GM13977 (cell line): ENCODE data around the gene SQOR.

Experiments used
- DNase-seq: peaks from one replicate; pipeline ENCODE4 v3.0.0; 2012; ENCODE audit warnings: low spot score
- in situ Hi-C: fragments of 300-500 bp; cut with MboI; formaldehyde crosslinking; loops from one replicate; pipeline ENCODE4 v1.12.0; 2022; ENCODE audit warnings: low sequenced_read_pairs, low pct_unique_long_range_greater_than_20kb, mixed read lengths, inconsistent platforms; ENCODE audit not compliant: unreplicated experiment
- TF ChIP-seq, protein P1 (sequence below): IDR thresholded peaks from 2 replicates; pipeline ENCODE4 v1.5.1; 2012; ENCODE audit warnings: mild to moderate bottlenecking, control low read depth; ENCODE audit not compliant: insufficient read depth; ENCODE audit errors: extremely low read depth, missing control alignments

The SQOR gene

DNA sequence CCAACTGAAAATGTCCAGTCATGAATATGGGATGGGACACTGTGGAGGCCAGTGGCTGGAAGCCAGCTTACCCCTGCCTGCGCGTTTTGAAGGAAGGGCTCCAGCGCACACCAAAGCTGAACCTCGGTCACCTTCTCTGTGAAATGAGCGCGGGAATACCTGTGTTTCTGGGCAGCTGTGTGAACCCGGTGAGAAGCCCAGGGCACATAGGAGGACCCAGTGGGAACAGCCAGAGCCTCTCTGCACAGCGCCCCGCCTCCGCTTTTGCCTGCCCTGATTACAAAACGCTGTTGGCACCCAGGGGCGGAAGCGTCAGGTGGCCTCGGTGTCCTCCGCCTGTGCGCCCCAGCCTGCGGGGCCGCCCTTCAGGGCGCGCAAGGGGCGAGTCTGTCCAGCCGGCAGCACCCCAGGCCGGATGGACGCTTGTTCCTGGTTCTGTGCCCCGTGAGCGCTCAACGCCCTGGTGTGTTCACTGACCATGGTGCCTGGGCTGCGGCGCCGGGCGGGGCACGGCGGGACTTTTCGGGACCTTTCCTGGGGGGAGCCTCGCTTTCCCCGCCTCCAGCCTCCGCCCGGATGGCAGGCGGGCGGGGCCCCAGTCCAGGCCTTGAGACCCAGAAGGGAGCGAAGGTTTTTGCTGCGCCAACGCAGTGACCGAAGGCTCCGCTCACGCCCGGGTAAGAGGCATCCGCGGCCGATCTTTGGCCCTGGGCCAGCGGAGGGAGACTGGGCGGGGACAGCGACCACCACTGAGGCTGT, at the start of gene SQOR:
Gene SQOR (plus strand): TSS at position 598 of the 759 bp plus-strand sequence. CDS start 23,895 bp downstream, outside the sequence.
- in situ Hi-C loops = no loop called here
- TF ChIP-seq, protein P1, sequence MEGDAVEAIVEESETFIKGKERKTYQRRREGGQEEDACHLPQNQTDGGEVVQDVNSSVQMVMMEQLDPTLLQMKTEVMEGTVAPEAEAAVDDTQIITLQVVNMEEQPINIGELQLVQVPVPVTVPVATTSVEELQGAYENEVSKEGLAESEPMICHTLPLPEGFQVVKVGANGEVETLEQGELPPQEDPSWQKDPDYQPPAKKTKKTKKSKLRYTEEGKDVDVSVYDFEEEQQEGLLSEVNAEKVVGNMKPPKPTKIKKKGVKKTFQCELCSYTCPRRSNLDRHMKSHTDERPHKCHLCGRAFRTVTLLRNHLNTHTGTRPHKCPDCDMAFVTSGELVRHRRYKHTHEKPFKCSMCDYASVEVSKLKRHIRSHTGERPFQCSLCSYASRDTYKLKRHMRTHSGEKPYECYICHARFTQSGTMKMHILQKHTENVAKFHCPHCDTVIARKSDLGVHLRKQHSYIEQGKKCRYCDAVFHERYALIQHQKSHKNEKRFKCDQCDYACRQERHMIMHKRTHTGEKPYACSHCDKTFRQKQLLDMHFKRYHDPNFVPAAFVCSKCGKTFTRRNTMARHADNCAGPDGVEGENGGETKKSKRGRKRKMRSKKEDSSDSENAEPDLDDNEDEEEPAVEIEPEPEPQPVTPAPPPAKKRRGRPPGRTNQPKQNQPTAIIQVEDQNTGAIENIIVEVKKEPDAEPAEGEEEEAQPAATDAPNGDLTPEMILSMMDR = no peak
- peak; percentile 78 for DNase-seq

- in situ Hi-C loops = no loop called here
- no peak for DNase-seq
- TF ChIP-seq, protein P1 = no peak
Measured at GRCh38 chr15:45585069-45585791, 49.6 kb upstream of the SQOR start.

- TF ChIP-seq, protein P1 = no peak
- in situ Hi-C loops = no loop called here
- no peak for DNase-seq
Measured at GRCh38 chr15:45586125-45586524, 48.7 kb upstream of the SQOR start.

GRCh38 chr15:45586601-45587094, 48.2 kb upstream of the SQOR start:
- in situ Hi-C loops = no loop called here
- peak; percentile 12 for DNase-seq
- TF ChIP-seq, protein P1 = no peak

DNA sequence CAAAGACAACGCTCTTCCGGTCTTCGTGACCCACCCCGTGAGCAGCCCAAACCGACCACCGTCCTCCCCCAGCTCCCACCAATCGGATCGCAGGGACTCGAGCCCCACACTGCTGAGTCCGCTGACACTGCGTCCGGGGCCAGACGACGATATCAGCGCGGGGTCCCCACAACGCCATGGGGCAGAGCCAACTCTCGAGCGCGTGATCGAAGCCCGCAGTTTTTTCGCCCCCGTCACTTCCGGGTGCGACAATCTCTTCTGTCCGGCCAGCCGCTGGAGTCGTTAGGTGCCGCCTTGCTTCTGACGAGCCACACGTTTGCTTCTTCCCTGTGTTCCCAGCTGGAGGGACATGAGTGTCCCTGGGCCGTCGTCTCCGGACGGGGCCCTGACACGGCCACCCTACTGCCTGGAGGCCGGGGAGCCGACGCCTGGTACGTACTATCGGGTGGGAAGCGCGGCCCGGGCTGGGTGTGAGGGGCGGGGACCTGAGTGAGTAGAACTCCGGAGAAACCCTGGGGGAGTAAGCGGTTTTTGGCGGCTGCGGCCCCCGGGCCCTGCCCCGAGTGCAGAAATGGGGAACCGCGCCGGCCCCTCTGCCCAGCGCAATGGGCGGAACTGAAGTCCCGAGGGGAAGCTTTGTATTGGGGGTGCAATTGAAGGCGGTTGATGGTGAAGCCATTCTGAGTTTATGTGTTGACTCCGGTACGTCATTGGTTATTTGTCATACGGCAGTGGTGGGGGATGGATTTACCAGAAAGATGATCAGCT, 47.5 kb upstream of the SQOR start, which contains the start of gene BLOC1S6:
Gene BLOC1S6 (plus strand): TSS at position 285 of the 768 bp plus-strand sequence. CDS start 65 bp downstream, at position 350.
- DNase-seq = peak; percentile 83
- TF ChIP-seq, protein P1 = no peak
- in situ Hi-C loops = no loop called here

DNA sequence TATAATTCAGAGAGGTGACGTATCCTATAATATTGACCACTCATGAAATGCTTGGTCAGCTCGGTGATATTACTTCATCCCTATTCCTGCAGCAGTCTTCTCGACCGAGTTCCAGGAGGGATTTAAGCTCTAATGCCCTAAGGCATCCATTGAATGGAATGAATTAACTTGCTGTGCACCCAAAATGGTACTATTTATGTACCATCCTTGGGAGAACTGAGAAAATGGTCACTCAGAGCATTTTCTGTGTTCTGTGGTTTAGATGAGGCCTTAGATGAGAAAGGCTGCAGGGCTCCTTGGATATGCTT, 47.0 kb upstream of the SQOR start:
- no peak for DNase-seq
- in situ Hi-C loops = no loop called here
- TF ChIP-seq, protein P1 = no peak
